NCI-H82 (cell line): ENCODE results near the gene GCNT1.
"Not testable (repeated sequence)": the region's sequence is repeated elsewhere in the genome, so short reads cannot be mapped to it uniquely, and the experiment has no call there.

Experiments used
- DNase-seq: peaks from one replicate; lab custom pipeline; 2025; lab: John Stamatoyannopoulos, UW

Gene GCNT1

DNA sequence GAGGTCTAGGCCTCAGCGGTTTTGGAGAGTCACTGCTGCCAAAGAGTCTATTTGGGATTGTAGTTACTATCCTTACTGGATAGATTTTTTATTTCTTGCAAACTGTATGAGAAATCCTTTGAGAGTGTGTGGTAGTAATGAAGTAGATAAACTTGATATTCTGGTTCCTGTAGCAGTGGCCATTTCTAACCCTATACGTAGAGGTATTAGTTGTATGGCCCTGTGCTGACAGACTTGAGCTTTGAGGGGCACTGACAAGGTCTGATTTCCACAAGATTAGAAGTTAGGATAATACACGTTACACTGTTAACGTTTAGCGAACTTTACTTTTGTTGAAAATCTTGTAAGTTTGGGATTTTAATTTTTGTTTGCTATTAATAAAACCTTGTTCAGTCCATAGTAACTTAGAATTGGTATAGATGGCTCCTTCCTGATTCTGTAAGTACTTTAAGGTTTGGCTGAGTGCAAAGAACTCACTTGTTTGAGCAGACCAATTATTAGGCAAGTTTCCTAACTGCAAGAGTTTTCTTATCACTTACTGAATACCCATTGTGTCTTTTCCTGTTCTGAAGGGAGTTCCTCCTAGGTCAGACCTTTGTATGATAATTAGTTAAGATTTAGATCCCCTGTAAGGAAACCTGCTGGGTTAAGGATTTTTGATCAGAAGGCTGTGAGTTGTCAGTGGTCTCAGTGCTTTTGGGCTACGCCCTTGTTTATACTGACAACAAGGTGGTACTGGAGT, 31.4 kb downstream of the GCNT1 start:
- DNase-seq: no peak

GRCh38 chr9:76491056-76491455, 32.1 kb downstream of the GCNT1 start:
- DNase-seq: not testable (repeated sequence)

DNA sequence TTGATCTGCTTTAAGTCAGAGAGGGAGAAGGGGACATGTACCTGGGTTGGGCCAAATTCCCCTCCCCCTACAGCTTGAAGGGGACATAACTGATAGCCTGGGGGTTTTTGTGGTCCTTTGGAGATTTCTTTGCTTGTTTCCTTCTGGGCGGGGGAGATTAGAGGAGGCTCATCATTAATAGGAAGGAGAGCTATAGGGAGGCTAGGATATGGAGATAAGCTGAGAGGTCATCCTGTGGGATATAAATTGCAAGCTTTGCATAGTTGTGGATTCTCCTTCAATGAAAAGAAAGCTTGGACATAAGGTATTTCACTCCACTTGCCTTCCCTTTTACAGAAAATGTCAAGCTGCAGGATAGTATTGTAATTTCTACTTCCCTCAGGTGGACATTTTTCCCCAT, 34.5 kb downstream of the GCNT1 start:
- DNase-seq: not testable (repeated sequence)

DNA sequence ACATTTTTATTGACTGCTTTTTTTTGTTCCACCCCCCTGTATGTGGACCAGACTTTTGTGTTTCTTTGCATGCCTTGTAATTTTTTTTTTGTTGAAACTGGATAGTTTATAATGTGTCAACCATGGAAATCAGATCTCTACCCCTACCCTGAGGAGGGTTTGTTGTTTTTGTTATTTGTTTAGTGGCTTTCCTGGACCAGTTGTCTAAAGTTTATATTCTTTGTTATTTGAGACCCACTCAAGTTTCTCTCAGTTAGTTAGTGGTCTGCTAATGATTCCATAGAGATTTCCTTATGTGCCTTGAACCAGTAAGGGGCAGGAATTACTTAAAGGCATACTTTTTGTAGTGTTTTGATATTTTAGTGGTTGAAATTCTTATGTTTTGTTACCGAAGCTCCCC, 41.1 kb downstream of the GCNT1 start:
- DNase-seq: no peak

DNA sequence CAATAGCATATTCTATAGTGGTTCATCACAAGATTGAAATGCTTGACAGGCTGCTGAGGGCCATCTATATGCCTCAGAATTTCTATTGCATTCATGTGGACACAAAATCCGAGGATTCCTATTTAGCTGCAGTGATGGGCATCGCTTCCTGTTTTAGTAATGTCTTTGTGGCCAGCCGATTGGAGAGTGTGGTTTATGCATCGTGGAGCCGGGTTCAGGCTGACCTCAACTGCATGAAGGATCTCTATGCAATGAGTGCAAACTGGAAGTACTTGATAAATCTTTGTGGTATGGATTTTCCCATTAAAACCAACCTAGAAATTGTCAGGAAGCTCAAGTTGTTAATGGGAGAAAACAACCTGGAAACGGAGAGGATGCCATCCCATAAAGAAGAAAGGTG, 43.8 kb downstream of the GCNT1 start:
- no peak for DNase-seq

DNA sequence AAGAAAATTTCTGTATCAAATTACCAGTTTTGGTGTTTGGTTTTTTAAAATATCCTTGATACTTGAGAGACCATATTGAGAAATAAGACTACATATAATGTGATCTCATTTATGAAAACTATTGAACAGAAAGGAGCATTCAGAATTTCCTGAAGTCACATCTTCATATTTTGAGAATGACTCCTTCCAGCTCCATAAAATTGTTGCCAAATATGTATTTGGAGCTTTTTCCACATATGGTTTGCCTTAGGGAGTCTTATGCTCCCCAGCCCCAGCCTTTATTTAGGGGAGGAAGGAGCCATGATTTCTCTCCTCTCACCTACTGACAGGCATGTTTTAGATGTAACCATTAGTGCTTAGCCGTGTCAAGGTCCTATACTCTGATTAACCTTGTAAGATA, 51.1 kb downstream of the GCNT1 start:
- DNase-seq: no peak

DNA sequence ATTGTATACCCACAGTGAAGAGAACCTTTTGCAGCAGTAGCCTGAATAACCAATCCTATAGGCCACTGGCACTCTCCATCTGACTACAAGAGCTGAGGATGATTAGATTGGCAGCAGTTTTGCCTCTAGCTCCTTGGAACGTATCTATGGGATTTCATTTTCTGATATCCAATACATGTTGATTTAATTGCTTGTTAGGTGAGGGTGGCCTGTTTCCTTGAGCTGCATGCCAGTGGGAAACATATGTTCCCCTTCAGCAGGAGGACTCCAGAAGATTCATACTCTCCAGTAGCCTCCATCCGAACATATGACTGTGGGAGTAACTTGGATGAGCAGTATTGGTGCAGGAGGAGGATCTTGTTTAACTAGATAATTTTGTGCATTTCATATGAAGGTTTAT, 51.5 kb downstream of the GCNT1 start:
- no peak for DNase-seq

- DNase-seq: no peak
Observed at GRCh38 chr9:76512826-76513225, 53.8 kb downstream of the GCNT1 start.

DNA sequence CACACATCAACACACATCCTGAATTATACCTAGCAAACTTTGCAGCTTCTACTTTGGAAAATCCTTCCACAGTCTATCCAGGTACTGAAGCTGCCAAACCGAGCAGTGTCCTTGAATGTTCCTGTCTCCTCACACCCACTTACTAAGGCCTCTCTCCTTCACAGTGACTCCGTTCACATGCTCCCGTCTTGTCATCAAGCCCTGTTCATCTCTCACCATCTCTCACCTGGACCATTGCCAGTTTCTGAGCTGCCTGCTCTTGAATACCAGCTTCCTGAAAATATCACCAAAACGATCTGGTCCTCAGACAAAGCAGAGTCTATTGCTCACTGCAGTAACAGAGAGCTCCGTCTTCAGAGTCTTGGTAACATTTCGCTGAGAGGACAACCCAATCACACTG, 57.4 kb downstream of the GCNT1 start:
- no peak for DNase-seq

DNA sequence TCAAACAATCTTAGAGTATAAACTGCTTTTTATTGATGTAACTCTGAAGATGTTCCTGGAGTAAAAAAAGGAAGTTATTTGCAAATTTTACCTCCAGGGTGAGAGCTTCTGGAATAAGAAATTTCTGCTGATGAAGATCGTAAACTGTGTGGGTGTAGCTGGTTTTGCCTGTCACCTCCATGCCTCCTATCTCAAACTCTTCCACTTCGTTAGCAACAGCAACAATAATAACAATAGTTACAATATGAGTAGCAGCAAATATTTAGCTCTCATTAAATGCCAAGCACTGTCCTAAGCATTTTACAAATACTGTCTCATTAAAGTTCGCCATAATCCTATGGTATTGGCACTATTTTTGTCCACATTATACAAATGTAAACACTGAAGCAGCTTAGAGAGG, 57.9 kb downstream of the GCNT1 start:
- no peak for DNase-seq

DNA sequence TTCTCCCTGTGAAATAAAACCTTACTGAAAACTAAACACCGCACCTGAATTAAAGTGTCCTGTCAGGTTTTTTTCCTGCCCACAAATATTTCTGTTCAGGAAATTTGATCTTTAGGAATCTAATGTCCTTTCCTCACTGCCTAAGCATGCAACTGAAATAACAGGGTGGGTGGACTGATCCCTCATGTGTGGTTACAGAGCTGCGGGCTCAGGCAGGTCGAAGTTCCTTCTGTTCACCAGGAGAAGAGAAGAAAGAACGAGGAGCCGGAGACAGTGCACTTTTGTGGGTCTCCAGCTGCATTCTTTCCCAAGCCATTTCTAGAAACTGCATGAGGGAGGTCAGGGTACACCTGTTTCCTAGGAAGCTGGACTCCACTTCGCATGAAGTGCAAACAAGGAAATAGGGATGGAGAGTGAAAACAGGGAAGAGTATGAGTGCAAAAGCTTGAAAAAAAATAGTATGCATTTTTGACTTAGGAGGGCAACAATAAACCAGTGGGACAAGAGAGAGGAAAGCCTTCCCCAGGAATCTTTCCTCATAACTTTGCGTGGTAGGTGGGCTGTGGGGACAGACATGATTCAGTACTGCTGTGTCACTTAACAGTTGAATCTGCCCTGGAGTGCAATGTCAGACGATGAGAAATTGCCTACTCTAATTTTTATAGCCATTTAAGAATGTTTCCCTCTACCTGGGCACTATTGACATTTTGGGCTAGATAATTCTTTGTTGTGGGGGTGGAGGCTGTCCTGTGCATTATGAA, 60.3 kb downstream of the GCNT1 start:
- DNase-seq: no peak

DNA sequence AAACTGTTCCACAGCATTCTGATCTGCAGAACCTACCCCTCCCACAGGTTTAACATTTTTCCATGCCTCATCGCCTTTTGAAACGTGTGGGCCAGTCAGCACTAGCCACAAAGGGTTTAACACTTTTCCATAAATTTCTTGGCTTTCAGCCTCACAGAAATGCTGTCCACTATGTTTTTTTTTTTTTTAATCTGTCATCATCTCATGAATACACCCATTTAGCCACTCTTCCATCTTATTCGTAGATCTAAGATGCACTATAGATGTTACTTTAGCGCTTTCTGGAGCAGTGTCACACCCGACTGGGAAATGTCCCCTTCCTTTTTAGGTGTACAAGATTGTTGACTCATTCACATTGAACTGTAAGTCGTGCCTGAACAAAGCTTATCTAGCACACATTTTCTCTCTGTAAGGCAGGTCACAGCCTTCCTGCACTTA, 62.3 kb downstream of the GCNT1 start:
- DNase-seq: no peak

DNA sequence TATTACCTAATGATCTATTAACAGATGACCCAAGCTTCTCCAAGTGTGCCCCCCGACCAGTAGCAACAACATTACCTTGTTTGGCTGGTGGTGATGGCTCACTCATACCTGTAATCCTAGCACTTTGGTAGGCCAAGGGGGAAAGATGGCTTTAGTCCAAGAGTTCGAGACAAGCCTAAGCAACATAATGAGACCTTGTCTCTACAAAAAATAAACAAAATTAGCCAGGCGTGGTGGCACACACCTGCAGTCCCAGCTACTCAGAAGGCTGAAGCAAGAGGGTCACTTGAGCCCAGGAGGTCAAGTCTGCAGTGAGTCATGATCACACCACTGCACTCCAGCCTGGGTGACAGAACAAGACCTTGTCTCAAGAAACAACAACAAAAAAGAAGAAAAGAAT, 62.9 kb downstream of the GCNT1 start:
- DNase-seq: no peak

- DNase-seq: not testable (repeated sequence)
Observed at GRCh38 chr9:76523617-76524200, 64.7 kb downstream of the GCNT1 start.

DNA sequence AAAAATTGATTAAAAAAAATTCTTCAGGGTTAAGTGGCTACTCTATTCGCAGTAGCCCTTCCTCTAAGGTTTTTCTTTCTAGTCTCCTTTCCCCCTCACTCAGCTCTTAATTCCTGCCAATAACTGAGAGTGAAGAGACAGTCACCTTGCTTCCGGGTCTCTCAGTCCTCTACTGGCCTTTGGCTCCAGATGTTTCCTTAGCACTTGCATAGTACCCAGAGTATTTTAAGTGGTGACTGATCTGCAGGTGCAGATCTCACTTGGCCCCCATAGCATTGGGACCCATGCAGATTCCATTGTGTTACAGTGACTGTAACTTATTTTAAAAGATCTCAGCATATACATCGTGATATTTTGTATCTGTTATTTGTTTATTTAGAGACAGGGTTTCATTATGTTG, 66.2 kb downstream of the GCNT1 start:
- DNase-seq: no peak

DNA sequence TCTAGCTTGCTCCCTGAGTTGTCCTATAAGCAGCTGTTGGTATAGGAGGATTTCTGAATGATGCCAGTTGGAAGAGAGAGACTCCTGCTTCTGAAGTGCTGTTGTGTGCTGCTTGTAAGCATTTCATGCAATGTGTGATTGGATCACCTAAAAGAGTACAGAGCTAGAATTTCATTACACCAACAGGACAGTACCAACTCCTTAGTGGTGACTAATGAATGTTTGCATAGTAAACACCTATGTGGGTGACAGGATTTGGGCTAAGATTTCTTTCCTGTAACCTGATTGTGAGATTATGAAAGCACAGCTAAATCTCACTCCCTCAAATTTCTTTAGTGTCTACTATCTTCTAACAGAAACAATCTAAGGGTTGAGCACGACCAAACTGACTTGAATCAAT, 67.0 kb downstream of the GCNT1 start:
- no peak for DNase-seq

- no peak for DNase-seq
Observed at GRCh38 chr9:76528056-76528455, 69.1 kb downstream of the GCNT1 start.

DNA sequence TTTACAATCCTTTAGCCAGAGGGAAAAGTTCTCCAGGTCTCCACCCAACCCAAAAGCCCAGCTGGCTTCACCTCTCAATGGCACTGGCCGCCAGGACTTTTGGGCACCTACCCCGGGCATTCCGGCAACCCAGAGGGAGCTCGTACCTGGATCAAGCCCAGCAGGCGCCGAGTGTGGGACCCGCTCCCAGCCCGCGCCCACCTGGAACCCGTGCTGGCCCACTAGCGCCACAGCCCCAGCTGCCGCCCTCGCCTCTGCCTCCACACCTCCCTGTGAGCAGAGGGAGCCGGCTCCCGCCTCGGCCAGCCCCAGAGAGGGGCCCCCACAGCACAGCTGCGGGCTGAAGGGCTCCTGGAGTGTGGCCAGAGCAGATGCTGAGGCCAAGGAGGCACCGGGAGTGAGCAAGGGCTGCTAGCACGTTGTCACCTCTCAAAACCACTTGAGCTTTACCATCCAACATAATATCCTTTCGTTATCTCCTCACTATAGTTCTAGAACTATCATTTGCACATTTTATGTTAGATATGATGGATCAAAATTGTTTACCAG, 69.7 kb downstream of the GCNT1 start:
- no peak for DNase-seq

- no peak for DNase-seq
Observed at GRCh38 chr9:76529653-76530052, 70.7 kb downstream of the GCNT1 start.

DNA sequence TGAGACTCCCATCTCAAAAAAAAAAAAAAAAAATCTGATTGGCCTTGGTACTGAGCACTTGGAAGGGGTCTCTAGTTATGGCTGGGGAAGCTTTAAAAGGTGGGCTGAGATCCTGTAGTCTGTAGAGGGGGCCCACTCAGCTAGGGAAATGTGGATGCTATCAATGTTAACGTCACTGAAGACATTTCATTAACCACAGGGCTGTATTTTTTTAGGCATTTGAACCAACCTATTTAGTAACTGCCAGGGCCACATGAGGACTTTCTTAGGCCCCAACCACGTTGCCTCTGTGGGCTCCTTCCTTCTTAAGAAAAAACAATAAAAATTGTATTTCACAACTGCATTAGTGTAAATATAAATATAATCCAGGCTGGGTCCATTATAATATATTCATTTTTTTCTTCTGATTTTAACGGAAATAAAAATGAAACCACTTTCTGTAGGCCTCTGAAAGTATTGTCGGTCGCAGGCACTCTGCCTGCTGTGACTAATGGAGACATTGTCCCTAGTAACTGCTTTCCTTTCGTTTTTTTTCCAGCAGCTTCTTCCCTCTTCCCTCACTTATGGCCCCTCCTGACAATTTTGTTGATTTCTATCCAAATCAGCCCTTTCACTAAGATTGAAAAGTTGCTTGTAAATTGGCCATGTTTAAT, 71.6 kb downstream of the GCNT1 start:
- no peak for DNase-seq

DNA sequence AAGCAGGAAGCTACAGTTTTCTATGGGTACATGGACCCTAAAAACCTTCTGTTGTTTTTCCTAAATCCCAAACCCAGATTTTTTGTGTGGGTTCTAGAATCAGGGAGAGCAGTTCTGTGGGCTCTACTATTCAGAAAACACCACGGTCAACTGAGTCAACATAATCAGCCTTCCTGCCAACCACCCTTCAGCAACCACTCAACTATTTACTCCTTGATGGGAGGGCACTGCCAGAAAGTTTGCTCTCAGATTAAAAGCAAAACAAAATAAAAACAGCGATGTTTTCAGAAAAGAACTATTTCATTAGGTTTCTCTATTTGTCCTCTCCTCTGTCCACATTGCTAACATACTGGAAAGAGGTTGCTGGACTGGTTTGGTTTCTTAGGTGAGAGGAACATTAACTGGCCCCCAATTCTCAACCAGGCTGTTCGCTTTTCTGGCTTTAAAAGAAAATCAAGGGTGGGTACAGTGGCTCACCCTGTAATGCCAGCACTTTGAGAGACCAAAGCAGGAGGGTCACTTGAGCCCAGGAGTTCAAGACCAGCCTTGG, 72.3 kb downstream of the GCNT1 start:
- no peak for DNase-seq

DNA sequence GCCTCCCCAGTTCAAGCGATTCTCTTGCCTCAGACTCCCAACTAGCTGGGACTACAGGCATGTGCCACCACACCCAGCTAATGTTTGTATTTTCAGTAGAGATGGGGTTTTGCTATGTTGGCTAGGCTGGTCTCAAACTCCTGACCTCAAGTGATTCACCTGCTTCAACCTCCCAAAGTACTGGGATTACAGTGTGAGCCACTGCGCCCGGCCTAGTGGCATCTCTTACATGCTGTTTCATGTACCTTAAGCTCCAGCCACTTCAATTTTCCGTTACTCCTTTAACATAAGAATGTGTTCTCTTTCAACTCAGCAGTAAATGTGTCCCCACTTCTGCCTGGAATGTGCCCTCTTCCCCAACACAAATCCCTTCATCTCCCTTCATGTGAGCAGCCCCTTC, 73.9 kb downstream of the GCNT1 start:
- DNase-seq: not testable (repeated sequence)
